Measurements from ENCODE around the gene DENND2D. TPM values are rescaled to one million over a fixed set of nuclear protein-coding genes. Genes with fewer than 3 reads are reported as not detected.

Gene DENND2D
- total and polyA plus RNA-seq, 2 donors (not counting 3 experiments of a cell fraction or from before 2014, with no cell fraction given), result 0.41 to 1.00 TPM

DNA sequence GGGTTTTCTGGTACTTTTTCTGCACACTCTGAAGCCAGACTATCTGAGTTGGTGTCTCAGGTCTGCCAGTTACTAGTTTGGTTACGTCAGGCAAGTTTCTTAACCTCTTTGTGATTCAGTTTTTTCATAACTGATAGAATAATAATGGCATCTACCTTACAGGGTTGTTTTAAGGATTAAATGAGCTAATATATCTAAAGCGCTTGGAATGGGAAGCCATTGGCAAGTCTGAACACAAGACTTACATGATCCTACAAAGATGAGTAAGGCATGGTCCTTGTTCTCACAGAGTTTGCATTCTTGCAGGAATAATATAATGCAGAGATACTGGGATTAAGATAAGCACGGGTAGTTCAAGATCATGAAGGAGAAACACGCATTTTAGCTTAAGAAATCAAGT lies 9.2 kb upstream of the DENND2D start:
- CTCF ChIA-PET, result no interaction called here
- intact Hi-C loops (cut with micrococcal nuclease) (no loop called here), dilution Hi-C loops (cut with MboI; ENCODE audit: extremely low pct_ligation_motif_present, low sequenced_read_pairs) (no loop called here)
- Histone ChIP-seq H3K36me3 (ENCODE audit: control insufficient read depth in 2 of 2, extremely low read depth in 1 of 2, insufficient read depth in 2 of 2, low read length in 2 of 2) (no peaks in the 10 kb centered on the region), H2AFZ (ENCODE audit: low read depth, low read length) (no peak overlapping the region), H4K20me1 (replicated peaks; ENCODE audit: control insufficient read depth, extremely low read depth, insufficient read depth, low read length) (no peaks in the 10 kb centered on the region), H3K4me1 (ENCODE audit: control insufficient read depth, extremely low read depth, insufficient read depth, low read length) (no peaks in the 10 kb centered on the region), H3K27me3 (ENCODE audit: control insufficient read depth in 2 of 2, insufficient read depth in 2 of 2, low read length in 2 of 2) (peaks cover 21 to 29% of the 10 kb centered on the region in 2 experiments), H3K9me1 (replicated peaks; ENCODE audit: control insufficient read depth, extremely low read depth, insufficient read depth, low read length) (no peaks in the 10 kb centered on the region), H3K9me3 (replicated peaks; ENCODE audit: control insufficient read depth, insufficient read depth, low read length) (no peaks in the 10 kb centered on the region), H3K4me2 (ENCODE audit: insufficient read depth, low read length) (no peak overlapping the region), H3K27ac (ENCODE audit: insufficient read depth, low read depth, low read length) (no peak overlapping the region), H3K9ac (replicated peaks; ENCODE audit: extremely low read depth, insufficient read depth, low read length) (no peak overlapping the region), H3K79me2 (ENCODE audit: control insufficient read depth, insufficient read depth, low read length) (no peaks in the 10 kb centered on the region), H3K4me3 (replicated peaks in 1 of 3; ENCODE audit: insufficient read depth in 1 of 3, low read depth in 1 of 3, low read length in 3 of 3) (no peak overlapping the region)
- FAIRE-seq (no peak), DNase-seq (ENCODE audit: low read depth, low spot score) (no peak)
- TF ChIP-seq EZH2 (IDR thresholded peaks at IDR 0.05; ENCODE audit: borderline replicate concordance, low read depth, low read length, severe bottlenecking) (no peak), MYC (IDR thresholded peaks at IDR 0.05; ENCODE audit: low read depth, low read length) (no peak), JUN (IDR thresholded peaks at IDR 0.05; ENCODE audit: borderline replicate concordance, insufficient read depth, insufficient read length, low read depth) (no peak), POLR2AphosphoS5 (IDR thresholded peaks at IDR 0.05; ENCODE audit: insufficient read depth, low read depth, low read length) (no peak), GATA2 (IDR thresholded peaks at IDR 0.05; ENCODE audit: insufficient read depth, insufficient read length, low read depth, low read length) (no peak), POLR2A (IDR thresholded peaks at IDR 0.05; ENCODE audit: low read depth, low read length) (no peak), FOS (IDR thresholded peaks at IDR 0.05; ENCODE audit: borderline replicate concordance, insufficient read depth, low read length) (no peak)
- TF ChIP-seq, protein P1, sequence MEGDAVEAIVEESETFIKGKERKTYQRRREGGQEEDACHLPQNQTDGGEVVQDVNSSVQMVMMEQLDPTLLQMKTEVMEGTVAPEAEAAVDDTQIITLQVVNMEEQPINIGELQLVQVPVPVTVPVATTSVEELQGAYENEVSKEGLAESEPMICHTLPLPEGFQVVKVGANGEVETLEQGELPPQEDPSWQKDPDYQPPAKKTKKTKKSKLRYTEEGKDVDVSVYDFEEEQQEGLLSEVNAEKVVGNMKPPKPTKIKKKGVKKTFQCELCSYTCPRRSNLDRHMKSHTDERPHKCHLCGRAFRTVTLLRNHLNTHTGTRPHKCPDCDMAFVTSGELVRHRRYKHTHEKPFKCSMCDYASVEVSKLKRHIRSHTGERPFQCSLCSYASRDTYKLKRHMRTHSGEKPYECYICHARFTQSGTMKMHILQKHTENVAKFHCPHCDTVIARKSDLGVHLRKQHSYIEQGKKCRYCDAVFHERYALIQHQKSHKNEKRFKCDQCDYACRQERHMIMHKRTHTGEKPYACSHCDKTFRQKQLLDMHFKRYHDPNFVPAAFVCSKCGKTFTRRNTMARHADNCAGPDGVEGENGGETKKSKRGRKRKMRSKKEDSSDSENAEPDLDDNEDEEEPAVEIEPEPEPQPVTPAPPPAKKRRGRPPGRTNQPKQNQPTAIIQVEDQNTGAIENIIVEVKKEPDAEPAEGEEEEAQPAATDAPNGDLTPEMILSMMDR (IDR thresholded peaks at IDR 0.05; ENCODE audit: extremely low read depth in 1 of 2, insufficient read depth in 1 of 2, low read depth in 1 of 2, low read length in 2 of 2), result no peak
- TF ChIP-seq, protein P2, sequence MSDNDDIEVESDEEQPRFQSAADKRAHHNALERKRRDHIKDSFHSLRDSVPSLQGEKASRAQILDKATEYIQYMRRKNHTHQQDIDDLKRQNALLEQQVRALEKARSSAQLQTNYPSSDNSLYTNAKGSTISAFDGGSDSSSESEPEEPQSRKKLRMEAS (IDR thresholded peaks at IDR 0.05; ENCODE audit: insufficient read depth, insufficient read length), result no peak
- no TSS peak for BruUV-seq (replicated peaks)
- POLR2A ChIA-PET, result no interaction called here

Measured in endothelial cell of umbilical vein (primary cell).